Cardiac fibroblast (primary cell): ENCODE results near the gene KCNAB3.
A peak's percentile ranks its signal among the peaks of the same experiment; 100 is the strongest.

Source experiments
- DNase-seq, 2 donors: peaks; one replicate each; pipeline versions ENCODE4 v3.0.0 to v3.0.0-alpha.2; 2010; ENCODE audit warnings: low read depth in 2 of 2
- H3K4me3 ChIP-seq, 2 donors: replicated peaks in 1 of 2; 1 replicate in 1 of 2; 2 replicates in 1 of 2; pipeline ENCODE4 v1.5.1; 2011; ENCODE audit warnings: low read depth in 2 of 2, low read length in 2 of 2, mild to moderate bottlenecking in 2 of 2, moderate library complexity in 1 of 2
- TF ChIP-seq, protein P1 (sequence below): IDR thresholded peaks from one replicate; pipeline ENCODE4 v1.5.1; 2011; ENCODE audit warnings: low read depth, mild to moderate bottlenecking, low read length, inconsistent platforms

Gene KCNAB3

DNA sequence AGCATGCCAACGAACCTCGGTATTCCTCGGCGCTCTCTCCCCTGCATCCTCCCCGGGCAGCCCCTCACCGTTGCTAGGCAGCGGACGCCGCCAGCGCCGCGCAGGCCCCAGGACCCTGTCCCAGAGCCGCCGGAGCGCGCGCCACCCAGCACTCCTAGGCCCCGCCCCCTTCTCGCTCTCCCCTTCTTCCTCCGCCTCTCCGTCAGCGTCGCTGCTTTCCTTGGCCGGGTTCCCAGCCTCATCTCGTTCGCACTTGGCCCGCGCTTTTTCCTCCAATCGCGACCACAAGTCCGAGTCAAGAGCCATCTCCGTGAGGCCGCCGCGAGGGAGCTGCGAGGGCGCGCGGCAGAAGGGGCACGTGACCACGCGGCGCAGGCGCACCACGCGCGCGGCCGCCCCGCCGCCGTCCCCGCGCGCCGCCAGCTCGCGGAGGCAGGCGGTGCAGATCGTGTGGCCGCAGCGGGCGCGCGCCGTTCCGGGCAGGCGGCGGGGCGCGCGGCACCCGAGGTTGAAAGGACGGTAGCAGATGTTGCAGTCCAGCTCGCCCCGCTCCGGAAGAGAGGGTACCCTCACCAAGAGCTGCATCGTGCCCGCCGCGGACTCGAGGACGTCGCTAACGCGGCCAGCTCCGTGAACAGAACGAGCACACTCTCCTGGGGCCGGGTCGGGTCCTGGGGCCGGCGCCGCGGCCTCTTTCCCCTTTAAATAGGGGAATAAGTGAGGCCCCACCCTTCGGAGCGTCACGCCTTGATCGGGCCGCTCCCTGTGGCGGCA, 13.9 kb downstream of the KCNAB3 start, which contains the start of gene RNF227:
Gene RNF227 (minus strand): TSS at position 679 of the 774 bp plus-strand sequence. CDS start 94 bp downstream, at position 585.
- peak within 1 kb of the TSS; percentile 61 to 65 for H3K4me3 ChIP-seq
- DNase-seq, result peak; percentile 97 to 98
- TF ChIP-seq, protein P1, sequence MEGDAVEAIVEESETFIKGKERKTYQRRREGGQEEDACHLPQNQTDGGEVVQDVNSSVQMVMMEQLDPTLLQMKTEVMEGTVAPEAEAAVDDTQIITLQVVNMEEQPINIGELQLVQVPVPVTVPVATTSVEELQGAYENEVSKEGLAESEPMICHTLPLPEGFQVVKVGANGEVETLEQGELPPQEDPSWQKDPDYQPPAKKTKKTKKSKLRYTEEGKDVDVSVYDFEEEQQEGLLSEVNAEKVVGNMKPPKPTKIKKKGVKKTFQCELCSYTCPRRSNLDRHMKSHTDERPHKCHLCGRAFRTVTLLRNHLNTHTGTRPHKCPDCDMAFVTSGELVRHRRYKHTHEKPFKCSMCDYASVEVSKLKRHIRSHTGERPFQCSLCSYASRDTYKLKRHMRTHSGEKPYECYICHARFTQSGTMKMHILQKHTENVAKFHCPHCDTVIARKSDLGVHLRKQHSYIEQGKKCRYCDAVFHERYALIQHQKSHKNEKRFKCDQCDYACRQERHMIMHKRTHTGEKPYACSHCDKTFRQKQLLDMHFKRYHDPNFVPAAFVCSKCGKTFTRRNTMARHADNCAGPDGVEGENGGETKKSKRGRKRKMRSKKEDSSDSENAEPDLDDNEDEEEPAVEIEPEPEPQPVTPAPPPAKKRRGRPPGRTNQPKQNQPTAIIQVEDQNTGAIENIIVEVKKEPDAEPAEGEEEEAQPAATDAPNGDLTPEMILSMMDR, result no peak

DNA sequence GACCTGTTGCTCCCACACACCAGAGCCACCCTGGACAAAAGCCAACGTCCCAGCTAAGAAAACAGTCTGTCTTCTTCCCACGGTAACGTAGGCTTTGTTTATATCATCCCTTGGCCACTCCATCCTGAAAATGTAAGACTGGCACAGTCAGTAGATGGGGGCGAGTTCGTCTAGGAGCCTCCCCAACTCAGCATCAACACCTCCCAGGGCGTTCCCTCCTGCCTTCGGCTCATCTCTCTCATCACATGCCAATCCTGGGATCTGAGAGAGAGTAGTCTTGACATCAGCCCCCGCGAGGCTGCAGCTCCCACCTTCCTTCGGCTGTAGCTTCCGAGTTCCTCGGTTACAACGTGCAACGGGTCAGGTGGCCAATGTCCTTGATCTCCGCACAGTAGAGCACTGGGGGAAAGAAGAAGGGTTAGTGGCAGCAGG, 14.5 kb downstream of the KCNAB3 start:
- TF ChIP-seq, protein P1, result no peak
- peak; percentile 53 to 69 for DNase-seq

DNA sequence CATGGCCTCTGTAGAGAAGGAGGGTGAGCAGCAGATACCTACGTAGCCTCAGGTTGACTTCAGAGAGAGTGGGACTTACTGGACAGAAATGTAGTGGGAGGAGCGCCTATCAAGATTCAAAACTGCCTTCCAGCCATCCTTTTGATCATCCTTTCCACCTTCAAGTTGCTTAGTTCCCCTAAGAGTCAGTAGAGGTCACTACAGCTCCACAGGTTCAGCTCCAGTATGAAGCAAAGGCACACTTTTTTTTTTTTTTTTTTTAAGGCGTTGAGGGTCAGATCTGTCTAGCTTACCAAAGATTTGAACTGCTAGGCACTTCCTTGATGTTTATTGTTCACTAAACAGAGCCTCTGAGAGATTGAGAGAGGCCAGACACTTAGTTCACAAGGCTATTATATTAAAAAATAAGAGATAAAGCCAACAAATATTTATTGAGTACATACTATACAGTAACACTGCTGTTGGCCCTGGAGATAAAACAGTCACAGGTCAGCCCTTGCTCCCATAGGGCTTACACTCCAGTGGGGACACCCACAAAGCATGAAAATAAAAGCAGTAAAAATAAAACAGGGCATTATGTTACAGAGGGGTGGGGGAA, 16.6 kb downstream of the KCNAB3 start:
- H3K4me3 ChIP-seq, result no peak overlapping the region
- TF ChIP-seq, protein P1, result peak; percentile 79
- DNase-seq, result peak; percentile 88 to 89

More for the DNA sequence above, 14.5 kb downstream of the KCNAB3 start:
- peak overlapping the region; percentile 61 to 65 for H3K4me3 ChIP-seq

DNA sequence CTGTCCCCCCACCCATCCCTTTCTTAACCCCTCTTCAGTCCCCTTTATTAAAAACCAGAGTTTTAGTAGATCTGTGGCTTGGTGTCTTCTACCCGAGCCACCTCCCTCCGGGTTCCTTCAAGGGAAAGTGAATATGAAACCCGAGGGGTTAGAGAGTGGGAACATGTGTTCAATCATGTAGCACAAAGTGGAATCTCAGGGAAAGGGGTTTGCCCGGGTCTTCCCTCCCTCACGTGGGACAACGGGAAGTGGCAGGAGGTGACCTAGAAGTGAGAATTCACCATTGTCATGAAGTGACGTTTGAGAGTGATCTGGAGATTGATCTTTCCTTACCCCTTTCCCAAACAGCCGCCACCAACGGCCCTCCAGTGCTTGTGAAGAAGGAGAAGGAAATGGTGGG, 18.5 kb downstream of the KCNAB3 start:
- H3K4me3 ChIP-seq, result no peak overlapping the region
- DNase-seq, result no peak
- TF ChIP-seq, protein P1, result no peak

DNA sequence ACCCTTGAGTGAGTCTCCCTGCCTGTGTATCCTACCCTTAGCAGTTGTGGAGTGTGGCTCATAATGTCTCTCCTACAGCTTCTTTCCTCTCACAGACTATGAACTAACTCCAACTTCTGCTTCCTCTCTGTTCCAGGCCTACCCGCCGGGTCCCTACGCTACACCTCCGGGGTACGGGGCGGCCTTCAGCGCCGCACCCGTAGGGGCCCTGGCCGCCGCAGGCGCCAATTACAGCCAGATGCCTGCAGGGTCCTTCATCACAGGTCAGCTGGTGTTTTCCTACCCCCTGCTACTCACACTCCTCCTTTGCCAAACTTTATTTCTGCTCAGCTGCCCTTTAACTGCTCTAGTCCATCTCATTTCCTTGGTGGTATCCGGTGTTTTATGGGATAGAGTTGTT, 18.9 kb downstream of the KCNAB3 start:
- H3K4me3 ChIP-seq, result no peak overlapping the region
- TF ChIP-seq, protein P1, result no peak
- DNase-seq, result no peak

DNA sequence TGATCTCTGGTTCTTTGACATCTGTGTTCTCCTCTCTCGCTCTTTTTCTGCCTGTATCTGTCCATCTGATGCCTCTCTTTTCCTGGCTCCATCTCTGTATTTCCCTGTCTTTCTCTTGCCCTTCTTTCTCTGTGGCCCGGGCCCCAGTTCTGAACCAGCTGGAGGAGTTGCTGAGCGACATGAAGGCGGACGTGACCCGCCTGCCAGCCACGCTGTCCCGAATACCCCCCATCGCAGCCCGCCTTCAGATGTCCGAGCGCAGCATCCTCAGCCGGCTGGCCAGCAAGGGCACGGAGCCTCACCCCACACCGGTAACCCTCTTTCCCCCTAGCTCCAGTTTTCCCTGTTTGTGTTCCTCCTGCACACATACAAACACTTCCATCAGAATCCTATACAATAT, 19.4 kb downstream of the KCNAB3 start:
- no peak for DNase-seq
- TF ChIP-seq, protein P1, result no peak
- no peak overlapping the region for H3K4me3 ChIP-seq
